ENCODE results near the gene SLC50A1. TPM values are rescaled to one million over a fixed set of nuclear protein-coding genes. Genes with fewer than 3 reads are reported as not detected.
A peak's percentile ranks its signal among the peaks of the same experiment; 100 is the strongest.

The SLC50A1 gene
- total and polyA plus RNA-seq, 2 of the 8 experiments (the other 6 are each of a cell fraction or from before 2014, with no cell fraction given), result 36.5 to 90.8 TPM

DNA sequence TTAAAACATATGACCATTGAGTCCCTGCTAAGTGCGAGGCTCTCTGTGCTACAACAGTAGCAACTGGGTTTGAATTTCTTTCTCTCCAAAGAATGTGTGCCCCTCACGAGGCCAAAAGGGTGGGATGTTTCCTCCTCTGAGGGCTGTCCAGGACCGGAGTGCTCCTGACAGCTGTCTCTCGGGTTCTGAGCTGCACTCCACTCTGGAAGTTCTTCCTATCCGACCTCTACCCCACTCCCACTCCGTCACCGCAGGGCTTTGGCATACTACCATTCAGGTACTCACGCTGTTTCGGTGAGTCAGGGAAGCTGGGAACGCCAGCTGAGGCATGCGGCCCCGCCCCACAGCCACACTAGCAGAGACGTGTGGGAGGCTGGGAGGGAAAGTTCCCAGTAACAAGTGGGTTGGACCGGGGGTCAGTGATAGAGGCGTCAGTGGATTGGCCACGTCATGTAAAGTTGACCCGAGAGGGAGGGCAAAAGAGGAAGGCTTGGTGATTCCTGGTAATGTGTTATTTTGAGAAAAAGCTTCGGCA is 705 bp upstream of the SLC50A1 start:
- Histone ChIP-seq H3K4ac (replicated peaks; ENCODE audit: insufficient read length, low read depth, low read length) (no peak overlapping the region), H3K27ac (ENCODE audit: low read depth, low read length) (no peak overlapping the region; the same call in 1 of the 2 replicates), H3K23ac (ENCODE audit: insufficient read length) (no peak overlapping the region), H3K4me1 (replicated peaks in 1 of 4; ENCODE audit: control insufficient read depth in 3 of 4, insufficient read depth in 4 of 4, low read length in 3 of 4) (peaks cover 6 to 29% (median 12%) of the 10 kb centered on the region in 4 experiments), H3K9me3 (ENCODE audit: insufficient read depth in 2 of 2, low read depth in 1 of 2, low read length in 1 of 2) (no peaks in the 10 kb centered on the region), H4K20me1 (replicated peaks in 1 of 2; ENCODE audit: control insufficient read depth in 1 of 2, insufficient read depth in 2 of 2, low read length in 2 of 2) (no peaks in the 10 kb centered on the region), H2AK5ac (ENCODE audit: low read depth, low read length) (no peak overlapping the region), H3K56ac (replicated peaks; ENCODE audit: insufficient read length, low read depth, low read length) (peak overlapping the region; percentile 5), H2BK12ac (ENCODE audit: low read depth, low read length) (no peak overlapping the region), H2AFZ (ENCODE audit: low read length) (no peak overlapping the region), H3K36me3 (ENCODE audit: control insufficient read depth in 2 of 4, insufficient read depth in 4 of 4, low read length in 3 of 4) (peaks cover 0 to 4% (median under 1%) of the 10 kb centered on the region in 4 experiments; a peak in 2 of 8 replicates), H4K8ac (ENCODE audit: extremely low read depth, insufficient read depth, low read length) (no peak overlapping the region), H2BK120ac (replicated peaks; ENCODE audit: low read depth, low read length) (no peak overlapping the region), H3K79me1 (ENCODE audit: low read depth, low read length) (no peaks in the 10 kb centered on the region; the same call in 1 of the 2 replicates), H3K4me2 (ENCODE audit: insufficient read depth in 1 of 2, low read depth in 2 of 2, low read length in 2 of 2) (peak overlapping the region; percentile 79 to 92), H4K5ac (ENCODE audit: insufficient read length, low read depth, low read length) (peak overlapping the region; percentile 97), H3K23me2 (ENCODE audit: low read depth, low read length) (peaks cover 10% of the 10 kb centered on the region; the same call in 1 of the 2 replicates), H3K79me2 (ENCODE audit: control insufficient read depth in 1 of 2, insufficient read depth in 2 of 2, low read length in 2 of 2) (peaks cover 0 to 2% of the 10 kb centered on the region in 2 experiments; a peak in 1 of 4 replicates), H3K18ac (ENCODE audit: extremely low read depth, low read length) (no peak overlapping the region), H3K27me3 (replicated peaks in 1 of 4; ENCODE audit: control insufficient read depth in 3 of 4, extremely low read depth in 1 of 4, insufficient read depth in 3 of 4, low read length in 3 of 4) (no peaks in the 10 kb centered on the region; a peak in 1 of 7 replicates), H2BK20ac (ENCODE audit: low read length) (no peak overlapping the region), H2BK15ac (ENCODE audit: low read length) (no peak overlapping the region), H3K9ac (replicated peaks in 1 of 4; ENCODE audit: extremely low read depth in 1 of 4, low read depth in 3 of 4, low read length in 3 of 4) (peak overlapping the region in 3 of 4 experiments; percentile 60 to 71 (median 63); a peak in 5 of 7 replicates), H3K4me3 (ENCODE audit: extremely low read depth in 1 of 4, insufficient read depth in 2 of 4, low read depth in 3 of 4, low read length in 4 of 4) (peak overlapping the region; percentile 67 to 89 (median 85)), H3K14ac (ENCODE audit: insufficient read length) (no peak overlapping the region), H4K91ac (replicated peaks; ENCODE audit: insufficient read length, low read length) (no peak overlapping the region), H2BK5ac (ENCODE audit: low read depth, low read length) (no peak overlapping the region)
- ChIA-PET POLR2A (ENCODE audit: partially characterized antibody) (interaction anchor here (0.6 to 2.4 kb wide), 14 partner anchors 9 to 91 kb away, joined by 3 to 14 read pairs (median 4); partner anchors contain the start of genes KRTCAP2, MTX1 and THBS3), CTCF (ENCODE audit: partially characterized antibody) (interaction anchor here (0.6 to 14.2 kb wide), 6 partner anchors 10 to 75 kb away, joined by 3 to 187 read pairs (median 6); partner anchors contain the start of genes KRTCAP2 and TRIM46)
- 14% methylated on average over 18 of the region's 18 CpGs; no CpG with 5 or more reads in 1 of the 2 experiments for WGBS, 2 experiments (ENCODE audit: extremely low coverage in 1 of 2, insufficient coverage in 1 of 2, insufficient read length in 1 of 2, insufficient replicate concordance in 2 of 2, low coverage in 1 of 2, low lambda C conversion rate in 2 of 2, missing lambda C conversion rate in 1 of 2)
- FAIRE-seq (no peak), DNase-seq (ENCODE audit: low read depth in 1 of 2, low spot score in 2 of 2) (peak in 1 of 2 experiments; percentile 62)
- no peak for TF ChIP-seq CBX8 (IDR thresholded peaks at IDR 0.05; ENCODE audit: borderline replicate concordance, low read depth, low read length)
- TF ChIP-seq, protein P1, sequence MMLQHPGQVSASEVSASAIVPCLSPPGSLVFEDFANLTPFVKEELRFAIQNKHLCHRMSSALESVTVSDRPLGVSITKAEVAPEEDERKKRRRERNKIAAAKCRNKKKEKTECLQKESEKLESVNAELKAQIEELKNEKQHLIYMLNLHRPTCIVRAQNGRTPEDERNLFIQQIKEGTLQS (IDR thresholded peaks at IDR 0.05; ENCODE audit: insufficient read depth, low read depth, low read length), result no peak
- TF ChIP-seq RFX5 (IDR thresholded peaks at IDR 0.05; ENCODE audit: borderline replicate concordance, low read depth, low read length), result no peak
- peak in 1 of 2 experiments; percentile 40; a peak in 2 of 4 replicates for TF ChIP-seq SIN3A (conservative IDR thresholded peaks at IDR 0.05 in 1 of 2, IDR thresholded peaks at IDR 0.05 in 1 of 2; ENCODE audit: low read depth in 1 of 2, low read length in 2 of 2)
- peak; percentile 72 for TF ChIP-seq SAP30 (IDR thresholded peaks at IDR 0.05; ENCODE audit: insufficient read depth, insufficient replicate concordance, low read length)
- TF ChIP-seq SIRT6 (IDR thresholded peaks at IDR 0.05; ENCODE audit: low read length), result no peak
- no peak for TF ChIP-seq EZH2 (IDR thresholded peaks at IDR 0.05; ENCODE audit: low read depth, low read length, severe bottlenecking)
- TF ChIP-seq RBBP5 (IDR thresholded peaks at IDR 0.05; ENCODE audit: borderline replicate concordance, low read depth, low read length), result no peak; the same call in 1 of the 2 replicates
- TF ChIP-seq FOSL1 (IDR thresholded peaks at IDR 0.05; ENCODE audit: insufficient read depth, low read depth, low read length), result no peak
- TF ChIP-seq BACH1 (IDR thresholded peaks at IDR 0.05; ENCODE audit: low read length), result no peak
- TF ChIP-seq CHD1 (IDR thresholded peaks at IDR 0.05; ENCODE audit: low read depth, low read length), result no peak
